ENCODE data around the gene PRELID2.
"Not testable (repeated sequence)": the region's sequence is repeated elsewhere in the genome, so short reads cannot be mapped to it uniquely, and the experiment has no call there.

The PRELID2 gene

DNA sequence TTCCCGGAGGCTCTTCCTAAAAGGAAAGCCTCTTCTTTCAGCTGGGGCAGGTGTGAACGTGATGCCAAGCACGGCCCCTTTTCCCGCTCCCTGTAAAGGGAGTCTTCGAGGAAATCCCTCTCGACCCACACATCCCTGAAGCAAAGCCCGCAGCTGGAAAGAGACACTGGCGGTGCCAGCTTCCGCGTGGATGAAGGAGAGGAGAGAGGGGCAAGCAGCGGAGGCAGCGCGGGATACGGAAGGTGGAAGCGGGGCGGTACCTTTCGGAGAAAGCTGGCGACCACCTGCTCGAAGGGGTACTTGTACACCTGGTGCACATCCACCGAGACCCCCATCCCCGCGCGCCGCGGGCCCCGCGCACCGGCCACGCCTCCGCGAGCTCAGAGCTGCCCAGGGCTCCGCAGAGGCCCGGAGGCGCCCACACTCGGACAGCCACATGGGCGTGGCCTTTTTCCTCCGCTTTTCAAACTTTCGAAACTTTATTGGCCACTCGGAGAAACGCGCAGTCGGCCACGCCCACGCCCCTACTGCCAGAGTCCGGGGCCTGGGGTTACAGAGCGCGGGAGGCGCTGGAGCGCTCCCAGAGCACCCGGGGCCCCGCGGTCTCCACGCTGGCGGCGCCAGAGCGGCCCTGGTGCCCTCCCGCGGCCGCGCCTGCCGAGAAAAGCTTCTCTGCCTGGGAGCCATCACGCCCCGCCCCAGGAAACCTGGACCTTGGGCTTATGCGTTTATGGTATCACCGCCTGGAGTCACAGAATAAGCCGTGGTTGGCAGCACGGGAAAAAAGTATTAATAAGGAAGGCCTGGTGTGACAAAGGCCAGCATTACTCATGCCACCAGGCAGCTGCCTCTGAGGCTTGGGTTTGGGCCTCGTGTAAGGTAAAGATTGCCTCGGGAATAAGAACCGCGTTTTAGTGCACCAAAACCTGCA is at the start of gene PRELID2:
Gene PRELID2 (minus strand): TSS at position 426 of the 931 bp plus-strand sequence. CDS start 91 bp downstream, at position 335.
- DNase-seq (ENCODE audit: low spot score) = peak; percentile 99

DNA sequence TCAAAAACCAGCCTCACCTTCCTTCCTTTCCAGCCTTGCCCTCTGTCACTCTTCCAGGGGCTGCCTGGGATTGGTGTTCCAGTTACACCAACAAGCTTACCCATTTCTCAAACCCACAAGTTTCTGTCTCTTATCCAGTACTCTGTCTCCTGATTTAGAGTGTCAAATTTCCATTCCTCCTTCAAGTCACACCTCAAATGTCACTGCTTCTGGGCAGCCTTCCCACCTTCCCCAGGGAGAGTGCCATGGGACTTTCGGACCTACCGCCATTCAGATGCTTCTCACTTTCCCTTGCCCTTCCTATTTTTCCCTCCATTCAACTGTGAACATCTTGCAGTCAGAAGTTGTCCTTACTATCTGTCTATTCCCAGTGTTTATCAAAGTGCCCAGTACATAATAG is 39.6 kb upstream of the PRELID2 start:
- no peak for DNase-seq (ENCODE audit: low spot score)

DNA sequence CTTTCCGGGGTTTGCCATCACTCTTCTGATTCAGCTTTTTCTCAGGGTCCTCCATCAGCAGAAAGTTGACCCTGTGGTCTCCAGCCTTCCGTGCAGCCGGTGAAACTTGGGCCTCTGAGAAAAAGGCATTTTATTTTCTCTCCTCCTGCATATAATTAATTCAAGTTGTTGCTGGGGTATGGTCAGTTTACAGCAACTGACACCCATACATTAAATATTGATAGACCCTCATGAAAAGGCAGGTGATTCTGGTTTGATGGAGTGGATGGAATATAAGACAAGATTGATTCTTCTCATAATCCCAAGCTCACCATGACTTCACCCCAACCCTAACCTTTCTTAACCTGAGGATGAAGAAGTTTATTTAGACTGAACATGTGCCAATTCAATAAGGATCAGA is 37.8 kb upstream of the PRELID2 start, which contains the start of gene GRXCR2:
Gene GRXCR2 (minus strand): TSS at position 101 of the 400 bp plus-strand sequence. CDS start 46 bp downstream, at position 55.
- no peak for DNase-seq (ENCODE audit: low spot score)

DNA sequence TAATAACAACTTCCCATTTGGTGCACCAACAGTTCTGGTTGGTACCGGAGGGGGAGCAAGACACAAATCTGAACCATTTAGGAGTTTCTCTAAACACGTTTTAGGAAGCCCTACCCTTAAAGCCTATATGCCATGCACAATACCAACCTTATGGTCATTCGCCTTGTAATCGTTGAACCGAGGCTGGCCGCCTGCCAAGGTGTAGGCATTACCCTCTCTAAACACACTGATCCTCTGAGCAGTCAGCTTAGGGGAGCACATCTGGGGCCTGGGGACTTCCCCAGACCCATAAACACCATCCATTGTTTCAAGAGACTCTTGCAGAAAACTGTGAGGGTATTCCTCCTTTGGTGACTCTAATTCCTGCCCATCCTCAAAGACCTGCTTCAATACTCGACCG is 37.3 kb upstream of the PRELID2 start:
- DNase-seq (ENCODE audit: low spot score) = no peak

DNA sequence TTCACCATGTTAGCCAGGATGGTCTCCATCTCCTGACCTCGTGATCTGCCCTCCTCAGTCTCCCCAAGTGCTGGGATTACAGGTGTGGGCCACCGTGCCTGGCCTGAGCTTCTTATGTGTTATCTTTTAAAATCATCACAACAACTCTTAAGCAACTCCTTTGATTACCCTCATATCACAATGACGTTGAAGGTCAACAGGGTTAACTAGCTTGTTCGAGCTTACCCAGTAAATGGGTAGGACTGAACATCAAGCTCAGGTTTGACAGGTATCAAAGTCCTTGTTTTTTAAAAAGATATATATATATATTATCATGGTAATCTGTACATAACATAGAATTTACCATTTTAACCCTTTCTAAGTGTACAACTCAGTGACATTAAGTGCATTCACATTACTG is 34.6 kb upstream of the PRELID2 start:
- DNase-seq (ENCODE audit: low spot score) = no peak

DNA sequence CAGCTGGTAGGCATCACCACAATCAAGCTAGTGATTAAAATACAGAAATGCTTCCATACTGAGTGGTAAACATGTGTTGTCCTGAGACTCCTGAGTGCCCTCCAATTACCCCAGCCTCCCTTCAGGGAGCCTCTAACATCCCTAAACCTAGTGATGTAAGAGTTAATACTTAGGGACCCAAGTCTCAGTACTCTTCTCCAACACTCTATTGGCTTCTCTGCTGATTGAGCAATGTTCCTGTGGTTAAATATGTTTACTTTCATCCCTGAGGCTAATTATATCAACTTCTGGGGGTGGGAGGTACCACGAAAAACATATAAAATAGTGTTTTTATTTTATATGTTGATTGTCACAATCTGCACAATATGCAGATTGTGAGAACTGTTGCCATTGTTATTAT is 32.7 kb upstream of the PRELID2 start:
- DNase-seq (ENCODE audit: low spot score) = no peak

DNA sequence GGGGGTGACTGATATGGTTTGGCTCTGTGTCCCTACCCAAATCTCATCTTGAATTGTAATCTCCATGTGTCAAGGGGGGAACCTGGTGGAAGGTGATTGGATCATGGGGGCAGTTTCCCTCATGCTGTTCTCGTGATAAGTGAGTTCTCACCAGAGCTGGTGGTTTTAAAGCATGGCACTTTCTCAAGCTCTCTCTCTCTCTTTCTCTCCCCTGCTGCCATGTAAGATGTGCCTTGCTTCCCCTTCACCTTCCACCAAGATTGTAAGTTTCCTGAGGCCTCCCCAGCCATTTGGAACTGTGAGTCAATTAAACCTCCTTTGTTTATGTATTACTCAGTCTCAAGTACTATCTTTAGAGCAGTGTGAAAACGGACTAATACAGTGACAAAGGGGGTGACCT is 29.3 kb upstream of the PRELID2 start:
- DNase-seq (ENCODE audit: low spot score) = not testable (repeated sequence)

DNA sequence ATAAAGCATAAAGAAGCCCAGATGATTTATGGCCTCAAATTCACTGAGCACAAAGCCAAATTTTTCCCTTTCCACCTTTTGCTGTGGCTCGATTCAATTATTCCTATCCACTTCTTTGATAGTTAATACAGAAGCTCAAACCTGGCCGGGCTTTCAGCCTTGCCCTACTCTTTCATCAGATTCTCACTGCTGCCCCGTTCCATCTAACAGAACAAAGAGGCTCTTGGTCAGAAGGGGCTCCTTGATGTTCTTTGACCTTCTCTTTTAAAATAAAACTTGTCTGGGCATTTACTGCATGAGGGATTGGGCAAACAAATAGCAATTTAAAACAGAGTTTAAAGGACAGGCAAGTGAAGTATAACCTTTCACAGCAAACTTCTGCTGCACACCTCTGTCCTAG is 27.9 kb upstream of the PRELID2 start:
- no peak for DNase-seq (ENCODE audit: low spot score)

DNA sequence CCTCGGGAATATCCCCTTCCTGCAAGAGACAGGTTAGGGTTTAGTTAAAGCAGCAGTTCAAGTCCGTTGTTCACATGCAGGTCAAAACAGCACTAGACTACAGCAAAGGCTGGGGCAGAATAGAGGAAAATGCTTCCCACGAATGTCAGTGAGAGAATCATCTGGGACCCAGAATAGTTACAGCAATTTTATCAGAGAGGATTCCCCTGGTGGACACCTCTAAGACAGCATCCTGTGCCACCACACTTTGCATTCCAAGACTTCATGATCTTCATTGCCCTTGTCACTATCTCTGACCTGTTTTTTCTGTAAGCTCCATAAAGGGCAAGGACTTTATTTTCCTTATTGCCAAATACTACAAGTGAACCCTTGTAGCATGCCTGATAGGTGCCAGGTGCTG is 24.8 kb upstream of the PRELID2 start:
- DNase-seq (ENCODE audit: low spot score) = no peak

DNA sequence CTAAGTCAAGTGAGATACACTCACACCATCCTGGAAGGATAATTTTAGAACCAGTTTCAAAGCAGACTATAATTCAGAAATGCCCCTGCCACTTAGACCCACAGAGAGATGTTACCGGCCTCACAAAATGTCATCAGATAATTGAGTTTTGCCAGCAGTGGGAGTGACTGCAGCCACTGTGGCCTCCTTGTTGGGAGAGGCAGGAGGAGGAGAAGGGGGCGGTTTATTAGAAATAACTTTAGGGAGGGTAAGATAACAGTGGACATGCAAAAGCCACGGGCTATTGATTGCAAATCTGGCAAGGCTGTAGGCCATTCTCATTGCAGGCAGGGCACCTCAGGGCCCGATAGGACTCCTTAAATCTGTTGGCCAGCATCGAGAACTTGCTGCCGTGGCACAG is 24.3 kb upstream of the PRELID2 start:
- no peak for DNase-seq (ENCODE audit: low spot score)

DNA sequence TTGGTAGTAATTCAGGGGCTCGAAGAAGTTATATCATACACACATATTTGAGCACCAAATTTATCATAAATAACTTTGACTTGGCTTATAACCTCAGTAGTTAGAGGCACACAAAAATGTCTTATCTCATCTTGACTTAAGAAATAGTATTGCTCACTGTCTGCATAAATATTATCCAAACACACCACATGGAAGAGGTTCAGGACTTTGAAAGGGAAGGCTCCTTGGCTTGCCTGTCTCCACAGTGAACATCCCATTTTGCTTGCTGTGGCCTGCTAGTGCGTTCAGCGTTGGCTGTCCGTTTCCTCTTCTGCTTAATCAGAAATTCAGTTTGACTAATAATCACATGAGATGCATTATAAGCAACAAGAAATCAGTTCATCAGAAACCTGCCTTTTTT is 23.8 kb upstream of the PRELID2 start:
- no peak for DNase-seq (ENCODE audit: low spot score)

DNA sequence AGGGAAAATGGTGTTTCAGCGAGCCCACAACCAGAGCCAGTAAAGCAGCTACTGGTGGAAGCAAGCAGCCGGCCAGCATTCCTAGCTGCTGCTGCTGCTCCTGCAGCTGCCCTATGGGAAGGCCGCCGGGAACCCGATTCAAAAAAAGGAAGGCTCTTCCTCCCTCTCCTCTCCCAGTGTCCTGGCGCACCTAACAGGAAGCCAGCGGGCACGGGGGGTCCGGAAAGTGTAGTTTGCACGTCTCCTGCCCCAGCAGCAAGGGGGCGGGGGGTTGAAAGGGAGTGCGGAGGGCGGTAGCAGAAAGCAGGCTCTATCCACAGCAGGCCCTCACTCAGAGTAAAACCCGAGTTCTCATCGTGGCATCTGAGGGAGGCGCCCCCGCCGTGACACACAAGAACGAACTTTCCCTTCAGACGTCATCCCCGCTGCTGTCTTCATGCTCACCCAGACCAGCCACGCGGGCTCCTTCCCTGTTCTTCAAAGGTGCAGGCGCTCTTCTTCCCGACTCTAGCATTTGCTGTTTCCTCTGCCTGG is 21.2 kb upstream of the PRELID2 start:
- DNase-seq (ENCODE audit: low spot score) = peak; percentile 38

DNA sequence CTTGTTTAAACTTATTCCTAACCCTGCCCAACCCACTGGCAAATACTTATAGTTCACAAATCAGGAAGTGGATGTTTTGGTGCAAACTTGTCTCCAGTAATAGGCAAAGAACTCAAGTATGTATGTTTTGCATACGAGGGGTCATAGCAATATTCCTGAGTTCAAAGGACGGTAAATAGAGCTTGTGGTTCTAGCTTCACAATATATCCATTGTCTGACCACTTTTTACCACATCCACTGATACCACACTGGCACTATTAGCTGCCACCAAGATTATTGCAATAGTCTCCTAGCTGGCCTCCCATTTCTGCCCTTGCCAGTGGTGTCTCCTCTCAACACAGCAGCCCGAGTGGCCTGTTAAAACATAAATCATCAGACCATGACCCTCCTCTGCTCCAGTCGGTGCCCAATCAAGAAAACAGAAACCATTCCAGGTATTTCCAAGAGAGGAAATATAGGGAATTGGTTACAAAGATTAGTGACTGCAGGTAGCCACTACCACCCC is 20.7 kb upstream of the PRELID2 start:
- DNase-seq (ENCODE audit: low spot score) = peak; percentile 46

DNA sequence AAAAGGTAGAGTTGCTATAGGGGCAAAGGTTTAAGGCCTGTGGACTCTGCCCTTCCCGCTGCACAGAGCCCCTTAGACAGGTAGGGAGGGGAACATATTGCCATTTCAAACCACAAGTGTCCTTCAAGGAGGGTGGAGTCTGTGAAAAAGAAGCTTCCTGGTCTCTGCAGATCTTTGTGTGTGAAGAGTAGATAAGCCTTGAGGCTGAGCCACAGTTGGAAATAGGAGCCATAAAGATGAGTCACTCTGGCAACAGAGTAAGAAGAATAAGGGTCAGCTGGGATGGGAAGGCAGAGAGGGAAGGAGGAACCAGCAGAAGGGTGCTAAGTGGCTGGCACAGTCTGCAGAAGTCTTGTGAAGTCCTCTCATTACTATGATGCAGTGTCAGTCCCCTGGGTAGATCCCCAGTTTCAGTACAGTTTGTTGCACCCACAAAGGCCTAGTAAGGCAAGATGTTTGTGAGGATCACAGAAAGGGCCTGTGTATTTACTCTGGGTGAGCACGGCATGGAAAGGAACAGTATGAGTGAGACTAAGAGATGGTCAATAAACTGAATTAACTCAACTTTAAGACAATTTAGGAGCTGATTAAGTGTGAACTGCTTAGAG is 19.6 kb upstream of the PRELID2 start:
- DNase-seq (ENCODE audit: low spot score) = peak; percentile 96

DNA sequence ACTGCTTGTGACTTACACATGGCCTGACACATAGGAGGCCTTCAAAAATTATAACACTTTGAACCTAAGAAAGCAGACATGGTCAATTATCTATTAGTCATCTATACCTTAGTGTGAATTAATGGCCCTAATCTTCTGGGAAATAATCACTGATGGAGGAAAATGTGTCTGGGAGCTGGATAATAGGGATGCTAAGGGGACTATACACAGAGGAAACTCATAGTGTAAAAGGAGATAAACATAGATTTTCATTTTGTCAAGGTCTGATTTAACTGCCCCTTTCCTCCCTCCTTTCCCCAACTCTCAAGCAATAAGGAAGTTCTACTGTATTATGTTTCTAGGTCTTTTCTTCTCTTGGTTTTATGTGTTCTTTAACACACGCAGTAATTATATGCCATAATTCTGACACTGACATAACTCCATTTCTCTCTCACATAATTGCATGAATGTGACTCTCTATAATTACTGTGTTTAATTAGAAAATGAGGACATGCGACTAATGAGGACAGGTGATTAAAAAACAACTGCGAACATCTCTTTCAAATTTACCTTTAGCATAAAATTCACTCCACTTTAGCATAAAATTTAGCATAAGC is 18.7 kb upstream of the PRELID2 start:
- DNase-seq (ENCODE audit: low spot score) = peak; percentile 27

DNA sequence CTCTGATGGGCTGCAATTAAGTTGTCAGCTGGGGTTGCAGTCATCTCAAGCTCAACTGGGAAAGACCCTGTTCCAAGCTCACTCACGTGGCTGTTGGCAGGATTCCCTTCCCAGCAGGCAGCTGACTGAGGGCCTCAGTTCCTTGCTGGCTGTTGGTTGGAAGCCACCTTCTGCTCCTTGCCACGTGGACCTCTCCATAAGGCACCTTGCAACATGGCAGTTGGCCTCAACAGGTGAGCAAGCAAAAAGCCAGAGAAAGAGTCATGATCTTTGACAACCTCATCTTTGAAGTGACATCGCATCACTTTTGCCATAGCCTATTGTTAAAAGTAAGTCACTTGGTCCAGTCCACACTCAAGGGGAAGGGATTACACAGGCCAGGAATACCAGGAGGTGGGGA is 17.8 kb upstream of the PRELID2 start:
- no peak for DNase-seq (ENCODE audit: low spot score)

DNA sequence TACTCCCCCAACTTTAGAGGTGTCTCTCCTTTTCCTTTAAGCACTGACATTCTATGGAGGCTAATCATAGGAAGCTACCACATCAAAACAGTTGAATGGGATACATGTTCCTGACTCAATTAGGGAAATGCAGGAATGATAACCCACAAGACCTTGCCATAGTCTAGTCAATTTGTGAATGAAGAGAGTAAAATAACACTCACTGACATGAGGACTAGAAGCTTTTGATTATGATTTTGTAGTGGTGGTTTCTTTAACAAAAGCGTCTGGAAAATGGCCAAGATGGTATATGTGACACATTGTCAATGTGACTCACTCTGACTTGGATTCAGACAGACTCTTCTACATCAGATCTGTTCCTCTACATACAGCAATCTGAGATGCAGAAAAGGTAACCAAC is 13.7 kb upstream of the PRELID2 start:
- peak; percentile 46 for DNase-seq (ENCODE audit: low spot score)

DNA sequence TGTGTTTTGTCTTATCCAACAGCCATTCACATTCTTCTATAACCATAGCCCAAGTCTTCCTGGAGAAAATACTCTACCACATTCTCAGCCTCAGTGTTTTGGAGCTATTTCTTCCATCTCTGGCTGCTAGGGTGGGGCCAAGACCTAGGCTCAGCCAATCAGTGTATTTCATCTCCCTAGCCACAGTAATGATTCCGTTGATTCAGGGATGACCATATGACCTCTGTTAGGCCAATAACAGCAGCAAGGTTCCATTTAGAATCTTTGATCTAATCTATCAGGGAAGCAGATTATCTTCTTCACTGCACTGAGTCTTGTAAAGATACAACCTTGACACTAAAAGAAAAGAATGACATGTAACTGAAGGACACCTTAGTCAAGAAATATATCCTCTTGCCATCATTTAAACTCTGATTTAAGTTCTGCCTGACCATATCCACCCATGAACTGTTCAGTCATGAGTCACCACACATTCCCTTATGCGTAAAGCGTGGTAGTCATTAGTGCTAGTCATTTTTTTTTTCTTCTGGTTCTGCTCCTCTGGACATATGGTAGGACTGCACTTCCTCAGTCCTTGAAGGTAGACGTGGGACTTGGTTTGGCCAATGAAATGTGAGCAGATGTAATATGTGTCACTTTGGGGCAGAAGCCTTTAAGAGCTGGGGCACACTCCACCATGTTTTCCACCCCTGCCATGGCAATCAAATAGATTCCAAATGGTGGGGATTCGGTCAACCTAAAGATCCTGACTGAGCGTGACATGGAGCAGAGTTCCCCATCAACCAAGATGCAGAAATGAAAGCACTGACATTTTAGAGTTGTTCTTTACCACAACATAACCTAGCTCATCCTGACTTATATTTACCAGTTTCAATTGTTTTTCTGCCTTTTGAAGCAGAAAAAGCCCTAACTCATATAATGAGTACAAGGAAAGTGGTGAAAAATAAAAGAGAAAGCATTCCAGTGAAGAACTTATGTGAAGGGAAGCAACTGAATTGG is 12.7 kb upstream of the PRELID2 start:
- peak; percentile 37 for DNase-seq (ENCODE audit: low spot score)

DNA sequence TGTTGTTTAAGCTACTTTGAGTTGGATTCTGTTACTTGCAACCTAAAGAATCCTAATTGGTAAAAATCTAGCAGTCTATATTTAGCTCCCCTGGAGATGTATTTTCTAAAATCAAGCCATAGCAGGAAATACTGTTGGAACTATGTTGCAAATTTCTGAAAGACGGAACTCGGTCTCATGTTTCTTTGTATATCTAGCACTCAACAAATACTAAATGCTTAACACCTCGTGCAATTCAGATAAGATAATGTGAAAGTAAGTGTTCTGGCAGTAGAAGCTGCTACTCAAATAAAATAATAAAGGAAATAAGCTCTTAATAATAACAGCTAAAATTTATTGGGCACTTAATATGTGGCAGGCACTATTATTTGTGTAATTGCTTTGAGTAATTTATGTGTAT is 10.9 kb upstream of the PRELID2 start:
- DNase-seq (ENCODE audit: low spot score) = no peak

DNA sequence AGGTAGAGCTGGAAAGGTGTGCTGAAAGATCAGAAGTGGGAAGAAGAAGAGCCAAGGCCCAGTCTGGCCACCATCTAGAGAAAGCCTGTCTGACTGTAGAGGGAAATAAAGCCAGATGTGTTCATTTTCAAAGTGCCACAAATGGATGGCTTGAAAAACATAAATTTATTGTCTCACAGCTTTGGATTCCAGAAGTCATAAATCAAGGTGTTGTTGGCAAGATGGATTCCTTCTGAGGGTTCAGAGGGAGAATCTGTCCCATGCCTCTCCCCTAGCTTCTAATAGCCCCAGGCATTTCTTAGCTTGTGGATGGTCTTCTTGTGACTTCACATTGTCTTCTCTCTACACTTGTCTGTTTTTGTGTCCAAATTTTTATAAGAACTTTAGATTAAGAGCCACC is 6.2 kb upstream of the PRELID2 start:
- no peak for DNase-seq (ENCODE audit: low spot score)

DNA sequence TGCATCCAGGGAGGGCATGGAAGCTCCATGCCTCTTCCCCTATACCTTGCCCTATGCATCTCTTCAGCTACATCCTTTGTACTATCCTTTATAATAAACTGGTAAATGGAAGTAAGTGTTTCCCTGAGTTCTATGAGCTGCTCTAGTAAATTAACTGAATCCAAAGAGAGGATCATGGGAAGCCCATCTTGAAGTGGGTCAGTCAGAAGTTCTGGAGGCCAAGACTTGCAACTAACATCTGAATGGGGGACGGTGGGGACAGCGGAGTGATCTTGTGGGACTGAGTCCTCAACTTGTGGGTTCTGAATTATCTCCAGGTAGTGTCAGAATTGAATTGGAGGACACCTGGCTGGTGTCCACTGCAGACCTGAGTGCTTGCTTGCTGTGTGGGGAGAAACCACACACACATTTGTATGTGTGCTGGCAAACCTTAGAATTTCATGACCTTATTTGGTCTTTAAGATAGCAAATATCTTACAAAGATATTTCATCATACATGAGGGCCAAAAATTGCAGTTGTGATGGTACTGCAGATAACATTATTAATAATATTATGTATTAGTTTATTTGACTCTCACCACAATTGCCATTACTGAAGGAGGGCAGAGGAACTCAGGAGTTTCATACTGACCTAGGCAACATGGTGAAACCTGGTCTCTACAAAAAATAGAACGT is 5.5 kb upstream of the PRELID2 start:
- no peak for DNase-seq (ENCODE audit: low spot score)

All from LoVo (cell line).